Heart left ventricle (tissue), 13 donors: ENCODE results near the gene RPS25.

Experiments used
- POLR2A ChIP-seq, 2 donors: fragments of 450-650 bp; IDR thresholded peaks; one replicate each; pipeline ENCODE4 v1.6.1; 2017; ENCODE audit warnings: antibody characterized with exemption in 2 of 2, mild to moderate bottlenecking in 2 of 2, moderate library complexity in 2 of 2
- TF ChIP-seq, protein P1 (sequence below), 12 donors: fragments of 200-600 bp; sonication (generic) in 4 of 12; IDR thresholded peaks; one replicate each; pipeline versions ENCODE4 v1.5.0 to v1.8.0; 2018 to 2022; ENCODE audit warnings: antibody characterized with exemption in 12 of 12, mild to moderate bottlenecking in 5 of 12
- donor health status: ischemic (EF 13 %, LVEDD 7.1; RV severe dilation, severe dysfunction).
- donor health status: DM: no; HTN: yes; CAD: no.
- donor health status: DM: no; HTN: no; CAD: no.
- donor health status: ischemic (EF 25% LVEDD 6.9; RV normal size, moderate dysfunction).
- donor health status: ischemic (EF 25% LVEDD 5.7; RV mildly dilated, moderate dysfunction).
- donor health status: ischemic (EF 35%, LVEDD 5.7; RV mildly dilated, moderate dysfunction).
- donor health status: nonischemic (EF 11% LVEDD 7.7; RV severe dilation, severe dysfunction).
- donor health status: DM: yes; HTN: yes; CAD: no.
- donor health status: PGD.
- donor health status: ischemic (EF 29% LVEDD 5.4; RV normal size, mild dysfunction).
- donor health status: nonischemic (EF 23%, LVEDD 6.1; RV moderate dilation, normal function).

DNA sequence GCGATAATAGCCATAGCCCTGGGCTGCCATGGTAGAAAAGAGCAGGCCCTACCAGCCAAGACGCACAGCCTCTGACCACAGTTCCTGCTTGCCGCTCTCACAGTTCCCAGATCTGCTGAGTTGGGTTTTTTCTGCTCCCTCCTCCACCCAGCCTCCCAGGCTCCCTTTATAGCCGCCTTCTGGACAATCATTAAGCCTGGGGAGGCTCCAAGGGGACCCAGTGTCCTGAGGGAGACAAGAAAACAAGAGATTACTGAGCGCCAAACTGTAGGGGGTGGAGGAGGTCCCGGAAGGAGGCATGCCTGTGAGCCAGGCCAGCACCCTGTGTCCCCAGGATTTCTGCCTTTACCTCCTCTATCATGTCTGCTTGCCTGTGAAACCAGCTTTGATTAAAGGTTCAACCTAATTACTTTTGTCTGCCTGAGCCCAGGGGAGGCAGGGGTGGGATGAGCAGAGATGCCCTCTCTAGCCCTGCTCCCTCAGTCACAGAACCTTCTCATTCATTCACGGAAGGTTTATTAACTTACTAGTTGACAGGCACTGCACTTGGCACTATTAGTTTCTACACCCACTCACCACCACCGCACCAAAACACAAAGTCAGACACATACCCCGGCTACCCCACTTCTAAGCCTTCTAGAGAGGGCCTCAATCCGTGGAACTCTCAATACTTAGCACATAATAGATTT lies 11.3 kb upstream of the RPS25 start:
- TF ChIP-seq, protein P1, sequence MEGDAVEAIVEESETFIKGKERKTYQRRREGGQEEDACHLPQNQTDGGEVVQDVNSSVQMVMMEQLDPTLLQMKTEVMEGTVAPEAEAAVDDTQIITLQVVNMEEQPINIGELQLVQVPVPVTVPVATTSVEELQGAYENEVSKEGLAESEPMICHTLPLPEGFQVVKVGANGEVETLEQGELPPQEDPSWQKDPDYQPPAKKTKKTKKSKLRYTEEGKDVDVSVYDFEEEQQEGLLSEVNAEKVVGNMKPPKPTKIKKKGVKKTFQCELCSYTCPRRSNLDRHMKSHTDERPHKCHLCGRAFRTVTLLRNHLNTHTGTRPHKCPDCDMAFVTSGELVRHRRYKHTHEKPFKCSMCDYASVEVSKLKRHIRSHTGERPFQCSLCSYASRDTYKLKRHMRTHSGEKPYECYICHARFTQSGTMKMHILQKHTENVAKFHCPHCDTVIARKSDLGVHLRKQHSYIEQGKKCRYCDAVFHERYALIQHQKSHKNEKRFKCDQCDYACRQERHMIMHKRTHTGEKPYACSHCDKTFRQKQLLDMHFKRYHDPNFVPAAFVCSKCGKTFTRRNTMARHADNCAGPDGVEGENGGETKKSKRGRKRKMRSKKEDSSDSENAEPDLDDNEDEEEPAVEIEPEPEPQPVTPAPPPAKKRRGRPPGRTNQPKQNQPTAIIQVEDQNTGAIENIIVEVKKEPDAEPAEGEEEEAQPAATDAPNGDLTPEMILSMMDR (IDR thresholded peaks at IDR 0.05) = no peak
- TF ChIP-seq POLR2A (IDR thresholded peaks at IDR 0.05) = no peak
